ENCODE measurements around the gene ROGDI.

ROGDI gene

DNA sequence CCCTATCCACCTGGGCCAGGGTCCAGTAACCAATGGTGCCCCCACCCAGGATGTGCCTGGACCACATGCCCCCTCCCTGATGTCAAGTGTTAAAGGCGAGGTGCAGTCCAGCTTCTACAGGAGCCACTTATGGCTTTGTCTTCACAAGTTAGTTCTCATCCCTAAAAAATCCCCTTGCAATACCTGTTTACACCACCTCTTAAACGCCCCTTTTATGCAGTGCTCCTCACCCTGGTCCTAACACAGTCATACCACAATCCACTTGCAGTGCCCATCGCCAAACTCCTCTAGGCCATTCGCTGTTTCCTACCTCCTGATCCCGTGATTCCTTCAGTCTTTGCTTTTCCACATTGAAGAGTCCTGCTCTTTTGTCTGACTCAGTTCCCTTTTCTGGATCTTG lies 37.5 kb upstream of the ROGDI start:
- TF ChIP-seq, protein P1, sequence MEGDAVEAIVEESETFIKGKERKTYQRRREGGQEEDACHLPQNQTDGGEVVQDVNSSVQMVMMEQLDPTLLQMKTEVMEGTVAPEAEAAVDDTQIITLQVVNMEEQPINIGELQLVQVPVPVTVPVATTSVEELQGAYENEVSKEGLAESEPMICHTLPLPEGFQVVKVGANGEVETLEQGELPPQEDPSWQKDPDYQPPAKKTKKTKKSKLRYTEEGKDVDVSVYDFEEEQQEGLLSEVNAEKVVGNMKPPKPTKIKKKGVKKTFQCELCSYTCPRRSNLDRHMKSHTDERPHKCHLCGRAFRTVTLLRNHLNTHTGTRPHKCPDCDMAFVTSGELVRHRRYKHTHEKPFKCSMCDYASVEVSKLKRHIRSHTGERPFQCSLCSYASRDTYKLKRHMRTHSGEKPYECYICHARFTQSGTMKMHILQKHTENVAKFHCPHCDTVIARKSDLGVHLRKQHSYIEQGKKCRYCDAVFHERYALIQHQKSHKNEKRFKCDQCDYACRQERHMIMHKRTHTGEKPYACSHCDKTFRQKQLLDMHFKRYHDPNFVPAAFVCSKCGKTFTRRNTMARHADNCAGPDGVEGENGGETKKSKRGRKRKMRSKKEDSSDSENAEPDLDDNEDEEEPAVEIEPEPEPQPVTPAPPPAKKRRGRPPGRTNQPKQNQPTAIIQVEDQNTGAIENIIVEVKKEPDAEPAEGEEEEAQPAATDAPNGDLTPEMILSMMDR (IDR thresholded peaks at IDR 0.05; ENCODE audit: extremely low read depth, missing control alignments) = no peak

DNA sequence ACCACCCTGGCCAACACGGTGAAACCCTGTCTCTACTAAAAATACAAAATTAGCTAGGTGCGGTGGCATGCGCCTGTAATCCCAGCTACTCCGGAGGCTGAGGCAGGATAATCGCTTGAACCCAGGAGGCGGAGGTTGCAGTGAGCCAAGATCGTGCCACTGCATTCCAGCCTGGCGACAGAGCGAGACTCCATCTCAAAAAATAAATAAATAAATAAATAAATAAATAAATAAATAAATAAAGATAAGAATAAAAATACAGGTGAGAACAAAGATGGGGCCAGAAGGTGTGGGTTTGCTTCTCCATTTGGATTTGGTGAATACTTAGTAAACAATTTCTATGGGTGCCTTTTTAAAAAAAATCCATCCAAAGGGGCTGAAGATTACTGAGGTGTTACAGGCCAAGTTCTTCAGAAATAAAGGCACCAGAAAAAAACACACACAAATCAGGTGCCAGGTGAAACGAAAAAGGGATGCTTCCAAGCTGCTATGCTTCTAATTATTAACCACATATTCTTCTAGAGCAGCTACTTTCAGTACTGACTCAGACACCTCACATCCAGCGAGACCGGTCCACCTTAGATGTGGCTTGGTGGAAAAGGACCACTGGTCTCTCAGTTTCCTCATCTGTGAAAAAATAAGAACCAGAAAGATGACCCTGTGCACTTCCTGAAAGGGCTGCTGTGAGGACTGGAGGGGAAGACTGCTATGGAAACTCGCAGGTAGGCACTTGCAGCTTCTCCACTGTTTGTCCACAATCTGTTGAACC lies 35.5 kb upstream of the ROGDI start:
- TF ChIP-seq, protein P1 (IDR thresholded peaks at IDR 0.05; ENCODE audit: extremely low read depth, missing control alignments) = no peak
- DNase-seq (ENCODE audit: low spot score) = peak; percentile 25

More for the DNA sequence above, 37.5 kb upstream of the ROGDI start:
- no peak for DNase-seq (ENCODE audit: low spot score)

DNA sequence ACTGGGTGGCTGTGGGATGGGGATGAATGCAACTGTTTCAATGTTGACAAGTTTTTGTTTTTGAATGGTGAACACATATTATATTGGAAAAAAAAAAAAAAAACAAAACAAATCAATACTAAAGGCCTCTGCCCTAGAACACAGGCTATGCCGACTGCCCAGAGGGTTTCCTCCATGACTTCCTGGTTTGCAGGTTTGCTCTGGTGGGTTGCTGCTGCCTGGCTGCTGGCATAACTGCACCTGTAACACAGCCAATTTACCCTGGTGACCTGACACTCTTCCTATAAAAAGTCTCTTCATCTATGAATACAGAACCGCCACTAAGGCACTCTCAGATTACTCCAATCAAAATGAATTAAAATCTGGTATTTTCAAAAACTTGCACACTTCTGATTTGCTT lies 34.3 kb upstream of the ROGDI start:
- TF ChIP-seq, protein P1 (IDR thresholded peaks at IDR 0.05; ENCODE audit: extremely low read depth, missing control alignments) = no peak
- no peak for DNase-seq (ENCODE audit: low spot score)

DNA sequence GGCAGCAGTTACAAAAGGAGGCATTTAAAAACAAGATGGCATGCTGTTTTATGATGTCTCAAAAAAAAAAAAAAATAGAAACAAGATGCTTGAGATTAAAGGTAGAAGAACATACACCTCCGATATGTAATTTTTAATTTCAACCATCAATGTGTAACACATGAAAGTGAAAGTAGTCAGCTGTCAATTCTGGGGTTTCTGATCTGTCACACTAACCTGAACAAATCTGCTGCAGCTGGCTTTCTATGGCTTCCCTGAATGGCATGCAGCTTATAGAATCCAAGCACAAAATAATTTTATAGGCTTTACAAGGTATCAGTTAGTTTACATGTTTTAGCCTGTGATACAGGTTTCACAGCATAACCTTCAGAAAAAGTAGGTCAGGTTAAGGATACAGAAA lies 31.2 kb upstream of the ROGDI start:
- TF ChIP-seq, protein P1 (IDR thresholded peaks at IDR 0.05; ENCODE audit: extremely low read depth, missing control alignments) = no peak
- no peak for DNase-seq (ENCODE audit: low spot score)

DNA sequence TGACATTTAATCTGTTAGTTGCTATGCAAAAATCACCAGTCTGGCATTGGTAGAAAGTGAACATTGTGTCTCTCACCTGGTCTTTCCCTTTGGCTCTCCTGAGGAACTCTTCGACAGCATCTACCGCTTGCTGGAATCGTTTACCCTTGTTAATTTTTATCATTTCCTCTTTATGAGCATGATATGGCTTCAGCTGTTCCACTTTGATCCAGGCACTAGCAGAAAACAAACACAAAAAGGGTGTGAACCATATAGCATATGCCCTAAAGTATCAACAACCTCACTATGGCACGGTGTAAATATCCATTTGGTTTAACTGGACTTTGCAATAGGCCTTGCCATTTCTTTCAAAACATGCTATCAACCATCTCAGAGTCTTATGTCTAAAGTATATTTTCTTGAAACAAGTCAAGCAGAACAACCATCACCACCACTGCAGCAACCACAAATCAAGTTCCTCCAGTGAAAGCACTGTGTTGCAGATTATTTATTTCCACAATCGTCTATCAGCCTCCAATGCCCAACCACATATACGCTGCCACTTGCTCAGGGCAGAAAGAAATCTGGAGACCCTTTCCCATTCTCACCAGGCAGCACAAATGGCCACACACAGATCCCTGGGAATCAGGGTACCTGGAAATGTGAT lies 30.4 kb upstream of the ROGDI start:
- TF ChIP-seq, protein P1 (IDR thresholded peaks at IDR 0.05; ENCODE audit: extremely low read depth, missing control alignments) = no peak
- DNase-seq (ENCODE audit: low spot score) = no peak

DNA sequence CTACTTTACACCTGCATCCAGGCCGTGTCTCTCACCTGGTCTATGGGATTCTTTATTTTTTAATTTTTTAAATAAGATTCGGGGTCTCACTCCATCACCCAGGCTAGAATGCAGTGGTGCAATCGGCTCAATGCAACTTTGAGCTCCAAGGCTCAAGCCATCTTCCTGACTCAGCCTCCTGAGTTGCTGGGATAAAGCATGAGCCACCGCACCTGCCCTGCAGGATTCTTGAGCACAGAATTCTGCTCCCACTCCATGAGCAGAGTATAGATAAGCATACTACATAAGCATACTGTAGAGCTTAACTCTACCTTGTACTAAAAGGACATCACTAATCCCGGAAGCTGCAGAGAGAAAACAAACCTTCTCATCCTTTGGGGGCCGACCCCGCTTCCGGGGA lies 29.2 kb upstream of the ROGDI start:
- TF ChIP-seq, protein P1 (IDR thresholded peaks at IDR 0.05; ENCODE audit: extremely low read depth, missing control alignments) = no peak
- DNase-seq (ENCODE audit: low spot score) = no peak

DNA sequence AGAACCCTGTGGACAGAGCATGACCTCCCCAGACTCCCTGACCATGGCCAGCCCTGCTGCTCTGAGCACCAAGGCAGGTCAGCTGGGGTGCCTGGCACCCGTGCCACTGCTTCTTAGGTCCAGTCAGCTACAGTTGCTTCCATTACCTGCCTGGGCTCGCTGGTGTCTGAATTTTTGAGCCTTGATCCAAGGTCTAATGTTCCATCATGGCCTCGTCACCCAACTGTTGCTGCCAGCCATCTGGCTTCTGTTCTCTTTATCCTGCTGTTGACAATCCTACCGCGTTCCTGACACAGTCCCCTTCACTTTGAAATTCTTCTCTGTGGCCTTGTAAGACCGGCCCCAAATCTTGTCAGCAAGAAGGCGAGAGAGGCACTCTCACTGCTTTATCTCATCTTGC lies 28.0 kb upstream of the ROGDI start:
- DNase-seq (ENCODE audit: low spot score) = no peak
- TF ChIP-seq, protein P1 (IDR thresholded peaks at IDR 0.05; ENCODE audit: extremely low read depth, missing control alignments) = no peak
